ENCODE data around the gene WNT1. TPM values are rescaled to one million over a fixed set of nuclear protein-coding genes. Genes with fewer than 3 reads are reported as not detected.

The WNT1 gene
- total RNA-seq, 1 experiment from 2014 or later = not detected

- no peak for DNase-seq
- TF ChIP-seq, protein P1, sequence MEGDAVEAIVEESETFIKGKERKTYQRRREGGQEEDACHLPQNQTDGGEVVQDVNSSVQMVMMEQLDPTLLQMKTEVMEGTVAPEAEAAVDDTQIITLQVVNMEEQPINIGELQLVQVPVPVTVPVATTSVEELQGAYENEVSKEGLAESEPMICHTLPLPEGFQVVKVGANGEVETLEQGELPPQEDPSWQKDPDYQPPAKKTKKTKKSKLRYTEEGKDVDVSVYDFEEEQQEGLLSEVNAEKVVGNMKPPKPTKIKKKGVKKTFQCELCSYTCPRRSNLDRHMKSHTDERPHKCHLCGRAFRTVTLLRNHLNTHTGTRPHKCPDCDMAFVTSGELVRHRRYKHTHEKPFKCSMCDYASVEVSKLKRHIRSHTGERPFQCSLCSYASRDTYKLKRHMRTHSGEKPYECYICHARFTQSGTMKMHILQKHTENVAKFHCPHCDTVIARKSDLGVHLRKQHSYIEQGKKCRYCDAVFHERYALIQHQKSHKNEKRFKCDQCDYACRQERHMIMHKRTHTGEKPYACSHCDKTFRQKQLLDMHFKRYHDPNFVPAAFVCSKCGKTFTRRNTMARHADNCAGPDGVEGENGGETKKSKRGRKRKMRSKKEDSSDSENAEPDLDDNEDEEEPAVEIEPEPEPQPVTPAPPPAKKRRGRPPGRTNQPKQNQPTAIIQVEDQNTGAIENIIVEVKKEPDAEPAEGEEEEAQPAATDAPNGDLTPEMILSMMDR (conservative IDR thresholded peaks at IDR 0.05) = no peak
- Histone ChIP-seq H3K9me3 (ENCODE audit: control insufficient read depth, low read depth, low read length) (no peaks in the 10 kb centered on the region), H3K23me2 (ENCODE audit: insufficient read length, low read depth, low read length, poor library complexity, severe bottlenecking) (no peaks in the 10 kb centered on the region), H4K8ac (replicated peaks; ENCODE audit: insufficient read length, low read depth, low read length) (no peak overlapping the region), H2BK15ac (ENCODE audit: low read depth, low read length) (no peak overlapping the region), H3K56ac (ENCODE audit: insufficient read length, low read depth, low read length) (no peak overlapping the region), H2BK120ac (ENCODE audit: low read depth, low read length, poor library complexity, severe bottlenecking) (no peak overlapping the region), H3K79me1 (ENCODE audit: insufficient read depth, low read depth, low read length, poor library complexity, severe bottlenecking) (no peaks in the 10 kb centered on the region), H3K9ac (ENCODE audit: extremely low read depth, insufficient read length, low read length) (no peak overlapping the region), H3K4me2 (ENCODE audit: insufficient read depth, insufficient read length, low read length) (no peak overlapping the region), H3K79me2 (ENCODE audit: insufficient read depth, low read length) (no peaks in the 10 kb centered on the region), H3K4ac (ENCODE audit: low read depth, low read length) (no peak overlapping the region), H2AFZ (ENCODE audit: low read length) (no peak overlapping the region), H3K27ac (ENCODE audit: insufficient read length, low read depth, low read length) (no peak overlapping the region), H3K4me1 (ENCODE audit: insufficient read depth, low read length) (no peaks in the 10 kb centered on the region), H2AK5ac (ENCODE audit: insufficient read length, low read length) (no peak overlapping the region), H2BK5ac (ENCODE audit: insufficient read length, low read length) (no peak overlapping the region), H3K23ac (ENCODE audit: insufficient read length, low read depth, low read length) (no peak overlapping the region), H4K5ac (ENCODE audit: insufficient read length, low read depth, low read length) (no peak overlapping the region), H3K18ac (ENCODE audit: insufficient read length, low read depth, low read length) (no peak overlapping the region), H3K27me3 (ENCODE audit: insufficient read depth, low read length) (no peaks in the 10 kb centered on the region), H4K20me1 (ENCODE audit: control insufficient read depth, insufficient read depth, insufficient read length) (no peaks in the 10 kb centered on the region), H3K14ac (ENCODE audit: insufficient read depth, low read length) (no peak overlapping the region), H4K91ac (ENCODE audit: insufficient read length, low read depth, low read length) (no peak overlapping the region), H3T11ph (ENCODE audit: low read length) (no peak overlapping the region), H2BK12ac (ENCODE audit: insufficient read length, low read depth, low read length) (no peak overlapping the region), H2BK20ac (ENCODE audit: low read depth, low read length, poor library complexity, severe bottlenecking) (no peak overlapping the region)
- H3K4me1 Mint-ChIP-seq = peaks cover 3 to 4% of the 10 kb centered on the region in 2 experiments
- no peak overlapping the region for H3K27ac Mint-ChIP-seq
- H3K9me3 Mint-ChIP-seq = no peaks in the 10 kb centered on the region
- WGBS (ENCODE audit: extremely low coverage, insufficient read length, low lambda C conversion rate) = no CpG with 5 or more reads among the region's 4 CpGs
- H3K4me3 Mint-ChIP-seq = no peak overlapping the region
- H3K36me3 Mint-ChIP-seq (ENCODE audit: insufficient read depth in 1 of 3, low read depth in 3 of 3) = peaks cover 33 to 67% (median 50%) of the 10 kb centered on the region in 3 experiments
- H3K27me3 Mint-ChIP-seq (ENCODE audit: low read depth) = no peaks in the 10 kb centered on the region
Observed at GRCh38 chr12:48930475-48930874, 47.6 kb upstream of the WNT1 start.

Data from H9 (cell line).